Body of pancreas (tissue), 4 donors: ENCODE data around the gene MRPL36. TPM values are rescaled to one million over a fixed set of nuclear protein-coding genes. Genes with fewer than 3 reads are reported as not detected.

ENCODE experiments used
- ATAC-seq: fragments of 150-250 bp; one replicate; pipeline ENCODE4 v1.9.1; 2016
- DNase-seq, 4 donors: peaks; one replicate each; pipeline ENCODE4 v3.0.0-alpha.2; 2019
- H3K27ac ChIP-seq, 4 donors: fragments of 200-600 bp; sonication (generic); 1 replicate in 3 of 4; 2 replicates in 1 of 4; pipeline versions ENCODE4 v1.5.1 to v1.6.1; 2016 to 2019; ENCODE audit warnings: mild to moderate bottlenecking in 1 of 4, mixed read lengths in 1 of 4, moderate library complexity in 1 of 4
- H3K27me3 ChIP-seq, 2 donors: fragments of 200-600 bp; sonication (generic); one replicate each; pipeline ENCODE4 v1.6.0; 2016; ENCODE audit warnings: mild to moderate bottlenecking in 1 of 2
- H3K36me3 ChIP-seq, 2 donors: fragments of 200-600 bp; sonication (generic); replicated peaks in 1 of 2; 2 replicates each; pipeline ENCODE4 v1.5.1; 2016; ENCODE audit warnings: low read depth in 2 of 2; ENCODE audit not compliant: insufficient read depth in 1 of 2
- H3K4me1 ChIP-seq: fragments of 200-600 bp; sonication (generic); one replicate; pipeline ENCODE4 v1.6.0; 2016
- H3K4me3 ChIP-seq, 2 donors: fragments of 200-600 bp; sonication (generic); 1 replicate in 1 of 2; 2 replicates in 1 of 2; pipeline ENCODE4 v1.5.1; 2016 to 2019
- H3K9me3 ChIP-seq, 3 donors: fragments of 200-600 bp; sonication (generic); 1 replicate in 2 of 3; 2 replicates in 1 of 3; pipeline ENCODE4 v1.5.1; 2016
- POLR2A ChIP-seq, 3 donors: fragments of 450-650 bp; IDR thresholded peaks; one replicate each; pipeline ENCODE4 v1.6.1; 2016; ENCODE audit warnings: antibody characterized with exemption in 3 of 3, mild to moderate bottlenecking in 2 of 3
- WGBS, 2 donors: methylation state at CpG; one replicate each; pipeline ENCODE4 v1.1.5; 2017; 5-methylcytosine and 5-hydroxymethylcytosine counted together
- intact Hi-C: fragments of 100-400 bp; cut with DNase I; formaldehyde crosslinking; loops from one replicate; pipeline ENCODE4 v1.15.1; 2023
- total RNA-seq, 2 donors: library from RNA; depleted of rRNA; stranded (reverse); fragments of >200 nt; gene quantifications; one replicate each; pipeline ENCODE4 v1.1.0, GENCODE V29; 2016
- TF ChIP-seq, protein P1 (sequence below), 7 experiments: fragments of 450-650 bp in 4 of 7; fragments of 200-600 bp in 3 of 7; sonication (generic) in 3 of 7; IDR thresholded peaks; one replicate each; pipeline ENCODE4 v1.5.1; 2016 to 2019; ENCODE audit warnings: antibody characterized with exemption in 7 of 7

Gene MRPL36
- total RNA-seq, 2 donors from 2014 or later: 4.9 to 16.3 TPM

- no peaks in the 10 kb centered on the region for H3K9me3 ChIP-seq
- 76 to 82% methylated on average over 13 of the region's 13 CpGs for WGBS, 2 donors
- no peaks in the 10 kb centered on the region for H3K36me3 ChIP-seq
- no peak for DNase-seq
- TF ChIP-seq POLR2A (IDR thresholded peaks at IDR 0.05): no peak
- TF ChIP-seq, protein P1, sequence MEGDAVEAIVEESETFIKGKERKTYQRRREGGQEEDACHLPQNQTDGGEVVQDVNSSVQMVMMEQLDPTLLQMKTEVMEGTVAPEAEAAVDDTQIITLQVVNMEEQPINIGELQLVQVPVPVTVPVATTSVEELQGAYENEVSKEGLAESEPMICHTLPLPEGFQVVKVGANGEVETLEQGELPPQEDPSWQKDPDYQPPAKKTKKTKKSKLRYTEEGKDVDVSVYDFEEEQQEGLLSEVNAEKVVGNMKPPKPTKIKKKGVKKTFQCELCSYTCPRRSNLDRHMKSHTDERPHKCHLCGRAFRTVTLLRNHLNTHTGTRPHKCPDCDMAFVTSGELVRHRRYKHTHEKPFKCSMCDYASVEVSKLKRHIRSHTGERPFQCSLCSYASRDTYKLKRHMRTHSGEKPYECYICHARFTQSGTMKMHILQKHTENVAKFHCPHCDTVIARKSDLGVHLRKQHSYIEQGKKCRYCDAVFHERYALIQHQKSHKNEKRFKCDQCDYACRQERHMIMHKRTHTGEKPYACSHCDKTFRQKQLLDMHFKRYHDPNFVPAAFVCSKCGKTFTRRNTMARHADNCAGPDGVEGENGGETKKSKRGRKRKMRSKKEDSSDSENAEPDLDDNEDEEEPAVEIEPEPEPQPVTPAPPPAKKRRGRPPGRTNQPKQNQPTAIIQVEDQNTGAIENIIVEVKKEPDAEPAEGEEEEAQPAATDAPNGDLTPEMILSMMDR (IDR thresholded peaks at IDR 0.05): no peak
- no peak for ATAC-seq
- intact Hi-C loops: no loop called here
- H3K27ac ChIP-seq: no peak overlapping the region
- H3K27me3 ChIP-seq: no peaks in the 10 kb centered on the region
- no peaks in the 10 kb centered on the region for H3K4me1 ChIP-seq
- H3K4me3 ChIP-seq: no peak overlapping the region
These were observed 35.8 kb upstream of the MRPL36 start for GRCh38 chr5:1835431-1835830.

- no peaks in the 10 kb centered on the region for H3K4me1 ChIP-seq
- WGBS, 2 donors: 57 to 58% methylated on average over 21 of the region's 21 CpGs
- TF ChIP-seq, protein P1 (IDR thresholded peaks at IDR 0.05): no peak
- no peak for TF ChIP-seq POLR2A (IDR thresholded peaks at IDR 0.05)
- no peak overlapping the region for H3K27ac ChIP-seq
- intact Hi-C loops: no loop called here
- no peaks in the 10 kb centered on the region for H3K27me3 ChIP-seq
- no peaks in the 10 kb centered on the region for H3K36me3 ChIP-seq
- no peak for DNase-seq
- H3K4me3 ChIP-seq: no peak overlapping the region
- H3K9me3 ChIP-seq: no peaks in the 10 kb centered on the region
- ATAC-seq: no peak
These were observed 35.2 kb upstream of the MRPL36 start for GRCh38 chr5:1834721-1835429.

- no peaks in the 10 kb centered on the region for H3K4me1 ChIP-seq
- 74 to 85% methylated on average over 7 to 19 of the region's 22 CpGs for WGBS, 2 donors
- no peaks in the 10 kb centered on the region for H3K9me3 ChIP-seq
- DNase-seq (no peak), ATAC-seq (no peak)
- no peak overlapping the region for H3K27ac ChIP-seq
- H3K36me3 ChIP-seq: no peaks in the 10 kb centered on the region
- no peak overlapping the region for H3K4me3 ChIP-seq
- TF ChIP-seq, protein P1 (IDR thresholded peaks at IDR 0.05): no peak
- no peak for TF ChIP-seq POLR2A (IDR thresholded peaks at IDR 0.05)
- intact Hi-C loops: no loop called here
- H3K27me3 ChIP-seq: no peaks in the 10 kb centered on the region
These were observed 34.5 kb upstream of the MRPL36 start for GRCh38 chr5:1834022-1834551.

DNA sequence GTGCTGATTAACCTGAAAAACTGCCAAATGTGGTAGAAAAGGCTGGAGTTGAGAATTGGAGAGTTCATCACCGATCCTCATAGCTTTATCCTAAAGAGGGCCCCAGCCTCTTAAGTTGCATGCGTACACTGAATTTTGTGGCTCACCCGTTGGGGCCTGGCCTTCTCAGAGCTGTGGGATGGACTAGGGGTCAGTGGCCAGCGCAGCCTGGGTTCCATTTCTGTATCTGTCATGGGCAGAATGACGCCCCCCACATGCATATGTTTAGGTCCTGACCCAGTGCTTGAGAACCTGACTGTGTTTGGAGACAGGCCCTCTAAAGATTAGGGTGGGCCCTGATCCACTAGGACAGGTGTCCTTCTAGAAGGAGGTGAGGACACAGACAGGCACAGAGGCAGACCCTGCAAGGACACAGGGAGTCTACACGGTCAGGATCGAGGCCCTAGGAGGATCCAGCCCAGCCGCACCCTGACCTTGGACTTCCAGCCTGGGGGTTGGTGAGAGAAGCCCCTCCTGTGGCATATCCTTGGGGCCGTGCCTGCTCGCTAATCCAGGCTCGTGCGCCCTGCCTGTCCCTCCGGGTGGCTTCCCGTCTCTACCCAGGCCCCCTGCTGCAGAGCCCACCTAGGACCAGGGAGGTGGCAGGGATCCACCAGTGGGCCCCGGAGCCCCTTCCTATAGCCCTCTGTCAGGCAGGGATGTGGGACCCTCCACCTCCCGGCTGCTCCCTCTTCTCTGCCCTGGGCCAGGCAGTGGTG lies 33.8 kb upstream of the MRPL36 start:
- 73 to 74% methylated on average over 6 to 15 of the region's 16 CpGs for WGBS, 2 donors
- ATAC-seq (no peak), DNase-seq (no peak)
- Histone ChIP-seq H3K36me3 (no peaks in the 10 kb centered on the region), H3K27me3 (no peaks in the 10 kb centered on the region), H3K27ac (no peak overlapping the region), H3K4me3 (no peak overlapping the region), H3K9me3 (no peaks in the 10 kb centered on the region), H3K4me1 (no peaks in the 10 kb centered on the region)
- no peak for TF ChIP-seq POLR2A (IDR thresholded peaks at IDR 0.05)
- TF ChIP-seq, protein P1 (IDR thresholded peaks at IDR 0.05): no peak
- intact Hi-C loops: no loop called here
